Endodermal cell (in vitro differentiated cells): Measurements from ENCODE around the gene FEM1B. TPM values are rescaled to one million over a fixed set of nuclear protein-coding genes. Genes with fewer than 3 reads are reported as not detected.

ENCODE experiments used
- DNase-seq: peaks from one replicate; pipeline ENCODE4 v3.0.0-alpha.2; 2017
- H3K27ac ChIP-seq: 2 replicates; pipeline ENCODE4 v1.5.1; 2013; ENCODE audit warnings: mild to moderate bottlenecking, low read depth, low read length, moderate library complexity
- H3K27me3 ChIP-seq: 2 replicates; pipeline ENCODE4 v1.6.1; 2013; ENCODE audit warnings: mild to moderate bottlenecking, low read length, moderate library complexity; ENCODE audit not compliant: insufficient read depth, control insufficient read depth, poor library complexity, severe bottlenecking
- H3K36me3 ChIP-seq: 2 replicates; pipeline ENCODE4 v1.7.0; 2013; ENCODE audit warnings: mild to moderate bottlenecking, low read length, moderate library complexity; ENCODE audit not compliant: control insufficient read depth, insufficient read depth
- H3K4me1 ChIP-seq: one replicate; pipeline ENCODE4 v1.7.0; 2013; ENCODE audit warnings: low read length; ENCODE audit not compliant: control insufficient read depth, insufficient read depth
- H3K4me3 ChIP-seq: 2 replicates; pipeline ENCODE4 v1.5.1; 2013; ENCODE audit warnings: mild to moderate bottlenecking, low read length, moderate library complexity
- H3K9ac ChIP-seq: 2 replicates; pipeline ENCODE4 v1.6.1; 2013; ENCODE audit warnings: mild to moderate bottlenecking, low read length, moderate library complexity; ENCODE audit not compliant: poor library complexity, severe bottlenecking; ENCODE audit errors: extremely low read depth
- H3K9me3 ChIP-seq: 2 replicates; pipeline ENCODE4 v1.6.1; 2013; ENCODE audit warnings: mild to moderate bottlenecking, low read length, moderate library complexity; ENCODE audit not compliant: control insufficient read depth
- H3K27ac Mint-ChIP-seq: 2 replicates; pipeline ENCODE4 v1.8.0; 2020; ENCODE audit warnings: mixed read lengths
- H3K27me3 Mint-ChIP-seq: 2 replicates; pipeline ENCODE4 v1.8.0; 2021; ENCODE audit warnings: mild to moderate bottlenecking, mixed read lengths; ENCODE audit not compliant: insufficient read depth
- H3K36me3 Mint-ChIP-seq: 2 replicates; pipeline ENCODE4 v1.8.0; 2020; ENCODE audit warnings: low read depth, mixed read lengths
- H3K4me1 Mint-ChIP-seq: 2 replicates; pipeline ENCODE4 v1.8.0; 2020; ENCODE audit warnings: mixed read lengths
- H3K4me3 Mint-ChIP-seq: 2 replicates; pipeline ENCODE4 v1.8.0; 2020; ENCODE audit warnings: mild to moderate bottlenecking, moderate library complexity, mixed read lengths
- H3K9me3 Mint-ChIP-seq: 2 replicates; pipeline ENCODE4 v1.8.0; 2020; ENCODE audit warnings: mild to moderate bottlenecking, mixed read lengths
- CTCF ChIP-seq: fragments of 200-600 bp; sonication (generic); conservative IDR thresholded peaks from 2 replicates; pipeline ENCODE4 v1.5.0; 2021; ENCODE audit warnings: antibody characterized with exemption, mild to moderate bottlenecking
- WGBS, 2 experiments: methylation state at CpG; one replicate each; pipeline versions ENCODE4 v1.1.5 to v1.1.7; 2013; ENCODE audit warnings: missing lambda C conversion rate in 2 of 2, mixed read lengths in 1 of 2; ENCODE audit not compliant: insufficient coverage in 1 of 2, insufficient read length in 1 of 2; 5-methylcytosine and 5-hydroxymethylcytosine counted together
- total RNA-seq, 2 donors: library from RNA; stranded (reverse); fragmentation: NEBNext Ultra II Directional in 1 of 2; extraction: Animal tissue kit (Norgen Biotek cat#: 25700) in 1 of 2; gene quantifications; 2 replicates in 1 of 2; 3 replicates in 1 of 2; pipeline ENCODE4 v1.2.1, GENCODE V29; 2021

The FEM1B gene
- total RNA-seq, 2 donors from 2014 or later = 65.4 to 67.9 TPM

DNA sequence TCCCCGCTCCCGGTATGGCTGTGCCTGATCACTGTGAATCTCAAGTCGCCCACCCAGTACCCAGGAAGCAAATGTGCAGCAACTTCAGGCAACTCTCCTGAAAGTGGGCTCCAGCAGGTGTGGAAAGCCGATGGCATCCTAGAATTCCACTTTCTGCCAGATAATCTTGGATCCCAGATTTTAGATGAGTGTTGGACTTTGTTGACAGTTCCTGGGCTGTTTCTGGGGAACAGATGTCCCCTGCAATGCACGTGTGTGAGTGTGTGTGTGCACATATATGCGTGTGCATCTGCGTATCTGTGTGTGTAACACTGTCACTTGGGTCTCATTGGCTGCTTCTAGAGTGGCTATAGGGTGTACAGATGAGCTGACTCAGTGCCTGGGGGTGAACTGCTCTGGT lies 59.0 kb downstream of the FEM1B start:
- Mint-ChIP-seq H3K9me3 (no peaks in the 10 kb centered on the region), H3K27me3 (no peaks in the 10 kb centered on the region), H3K4me3 (no peak overlapping the region), H3K27ac (no peak overlapping the region), H3K4me1 (peaks cover 3% of the 10 kb centered on the region), H3K36me3 (no peaks in the 10 kb centered on the region)
- H3K27me3 ChIP-seq = no peaks in the 10 kb centered on the region
- no peaks in the 10 kb centered on the region for H3K36me3 ChIP-seq
- 85 to 92% methylated on average over 7 of the region's 7 CpGs for WGBS, 2 experiments
- no peak for DNase-seq
- H3K9ac ChIP-seq = no peak overlapping the region
- no peak overlapping the region for H3K4me3 ChIP-seq
- no peak for TF ChIP-seq CTCF
- no peaks in the 10 kb centered on the region for H3K4me1 ChIP-seq
- H3K27ac ChIP-seq = no peak overlapping the region
- no peaks in the 10 kb centered on the region for H3K9me3 ChIP-seq

GRCh38 chr15:68337826-68338225 lies 60.3 kb downstream of the FEM1B start:
- Mint-ChIP-seq H3K27ac (no peak overlapping the region), H3K36me3 (no peaks in the 10 kb centered on the region), H3K4me3 (no peak overlapping the region), H3K9me3 (no peaks in the 10 kb centered on the region), H3K4me1 (no peaks in the 10 kb centered on the region), H3K27me3 (no peaks in the 10 kb centered on the region)
- DNase-seq = no peak
- Histone ChIP-seq H3K9ac (no peak overlapping the region), H3K4me1 (no peaks in the 10 kb centered on the region), H3K4me3 (no peak overlapping the region), H3K27ac (no peak overlapping the region), H3K27me3 (no peaks in the 10 kb centered on the region), H3K36me3 (no peaks in the 10 kb centered on the region), H3K9me3 (no peaks in the 10 kb centered on the region)
- no peak for TF ChIP-seq CTCF
- 93 to 95% methylated on average over 6 of the region's 6 CpGs for WGBS, 2 experiments

- WGBS, 2 experiments = 91 to 98% methylated on average over 10 of the region's 10 CpGs
- H3K9me3 ChIP-seq = no peaks in the 10 kb centered on the region
- H3K36me3 ChIP-seq = no peaks in the 10 kb centered on the region
- H3K27ac ChIP-seq = no peak overlapping the region
- no peaks in the 10 kb centered on the region for H3K9me3 Mint-ChIP-seq
- H3K9ac ChIP-seq = no peak overlapping the region
- no peak for TF ChIP-seq CTCF
- H3K27ac Mint-ChIP-seq = no peak overlapping the region
- no peaks in the 10 kb centered on the region for H3K36me3 Mint-ChIP-seq
- H3K27me3 ChIP-seq = no peaks in the 10 kb centered on the region
- no peak overlapping the region for H3K4me3 ChIP-seq
- H3K27me3 Mint-ChIP-seq = no peaks in the 10 kb centered on the region
- no peak overlapping the region for H3K4me3 Mint-ChIP-seq
- H3K4me1 Mint-ChIP-seq = no peaks in the 10 kb centered on the region
- H3K4me1 ChIP-seq = no peaks in the 10 kb centered on the region
- no peak for DNase-seq
Measured at GRCh38 chr15:68339481-68339880, 61.9 kb downstream of the FEM1B start.
